ENCODE data around the gene DCP1A.
"Not testable (repeated sequence)": the region's sequence is repeated elsewhere in the genome, so short reads cannot be mapped to it uniquely, and the experiment has no call there.

GRCh38 chr3:53370719-53371118 lies 23.4 kb upstream of the DCP1A start:
- TF ChIP-seq CTCF (conservative IDR thresholded peaks at IDR 0.05); ZFX (IDR thresholded peaks at IDR 0.05): not testable (repeated sequence)
